Measurements from ENCODE around the gene PNPLA2. TPM values are rescaled to one million over a fixed set of nuclear protein-coding genes. Genes with fewer than 3 reads are reported as not detected.

PNPLA2 gene
- total RNA-seq, 1 experiment from 2014 or later: 40.2 TPM

GRCh38 chr11:842370-843002 lies 23.8 kb downstream of the PNPLA2 start, which contains the start of the genes POLR2L and TSPAN4:
Gene POLR2L (minus strand): TSS chr11:842529. CDS start chr11:842508, 21 bp downstream.
Gene TSPAN4 (plus strand): TSS chr11:842852. CDS start chr11:850305, 7,453 bp downstream.
- intact Hi-C loops (cut with micrococcal nuclease): loop anchor here (5.0 kb wide), 1 partner anchor 210 kb away; no protein-coding TSS in a partner anchor

GRCh38 chr11:843086-843734 lies 24.5 kb downstream of the PNPLA2 start:
- BruUV-seq (replicated peaks): no TSS peak
- peak overlapping the region; percentile 64 for H3K27ac ChIP-seq (ENCODE audit: low read length)
- CTCF ChIA-PET: no interaction called here
- ATAC-seq (no peak), DNase-seq (no peak)
- peak overlapping the region; percentile 90 for H3K4me2 ChIP-seq (ENCODE audit: low read length)
- peaks cover 31% of the 10 kb centered on the region for H3K36me3 ChIP-seq (ENCODE audit: low read depth, low read length)
- H3K9me3 ChIP-seq (ENCODE audit: low read length): no peaks in the 10 kb centered on the region
- intact Hi-C loops (cut with micrococcal nuclease): loop anchor here (5.0 kb wide), 1 partner anchor 209 kb away; no protein-coding TSS in a partner anchor
- H3F3A ChIP-seq (ENCODE audit: low read length, unreplicated experiment): peaks cover 11% of the 10 kb centered on the region
- H2AFZ ChIP-seq (ENCODE audit: low read length): no peak overlapping the region
- H3K9me2 ChIP-seq (replicated peaks; ENCODE audit: low read length): no peaks in the 10 kb centered on the region
- H3K27me3 ChIP-seq (ENCODE audit: low read length): no peaks in the 10 kb centered on the region
- H4K20me1 ChIP-seq (ENCODE audit: low read length): peaks cover 35% of the 10 kb centered on the region
- peaks cover 46% of the 10 kb centered on the region for H3K4me1 ChIP-seq (ENCODE audit: insufficient read depth, low read length)
- peak overlapping the region; percentile 97 for H3K9ac ChIP-seq (ENCODE audit: low read length)
- POLR2A ChIA-PET (ENCODE audit: unreplicated experiment): interaction anchor here (0.7 to 1.7 kb wide), 2 partner anchors 9 to 24 kb away, joined by 5 to 14 read pairs; no protein-coding TSS in a partner anchor
- TF ChIP-seq EZH2 (IDR thresholded peaks at IDR 0.05; ENCODE audit: low read length, unreplicated experiment): no peak
- TF ChIP-seq EZH2phosphoT487 (IDR thresholded peaks at IDR 0.05; ENCODE audit: borderline replicate concordance, low read length): no peak
- no peak for TF ChIP-seq CTCF (conservative IDR thresholded peaks at IDR 0.05; ENCODE audit: low read depth, low read length)
- H3K4me3 ChIP-seq (ENCODE audit: low read length): peak overlapping the region; percentile 100
- H3K79me2 ChIP-seq (ENCODE audit: low read length): peaks cover 70% of the 10 kb centered on the region

More at GRCh38 chr11:842370-843002, 23.8 kb downstream of the PNPLA2 start, which contains the start of the genes POLR2L and TSPAN4:
- peak within 1 kb of the TSS; percentile 75 for H2AFZ ChIP-seq (ENCODE audit: low read length)
- peak within 1 kb of the TSS; percentile 90 for H3K4me2 ChIP-seq (ENCODE audit: low read length)
- H3K9me3 ChIP-seq (ENCODE audit: low read length): no peaks in the 10 kb centered on the region
- H3K27me3 ChIP-seq (ENCODE audit: low read length): no peaks in the 10 kb centered on the region
- BruUV-seq (replicated peaks): no TSS peak
- peak; percentile 86 for DNase-seq
- CTCF ChIA-PET: no interaction called here
- peak within 1 kb of the TSS; percentile 97 for H3K9ac ChIP-seq (ENCODE audit: low read length)
- TF ChIP-seq EZH2phosphoT487 (IDR thresholded peaks at IDR 0.05; ENCODE audit: borderline replicate concordance, low read length) (peak; percentile 94), CTCF (conservative IDR thresholded peaks at IDR 0.05; ENCODE audit: low read depth, low read length) (no peak)
- peaks cover 36% of the 10 kb centered on the region for H4K20me1 ChIP-seq (ENCODE audit: low read length)
- H3K79me2 ChIP-seq (ENCODE audit: low read length): peaks cover 76% of the 10 kb centered on the region
- peak within 1 kb of the TSS; percentile 100 for H3K4me3 ChIP-seq (ENCODE audit: low read length)
- H3F3A ChIP-seq (ENCODE audit: low read length, unreplicated experiment): peaks cover 11% of the 10 kb centered on the region
- H3K27ac ChIP-seq (ENCODE audit: low read length): peak within 1 kb of the TSS; percentile 87
- peaks cover 46% of the 10 kb centered on the region for H3K4me1 ChIP-seq (ENCODE audit: insufficient read depth, low read length)
- POLR2A ChIA-PET (ENCODE audit: unreplicated experiment): interaction anchor here (0.6 to 1.7 kb wide), 3 partner anchors 8 to 423 kb away, joined by 3 to 14 read pairs (median 5); no protein-coding TSS in a partner anchor
- no peaks in the 10 kb centered on the region for H3K9me2 ChIP-seq (replicated peaks; ENCODE audit: low read length)
- H3K36me3 ChIP-seq (ENCODE audit: low read depth, low read length): peaks cover 38% of the 10 kb centered on the region
- peak; percentile 3 for ATAC-seq

Data from PC-3 (cell line).